Right renal pelvis (tissue), 4 donors: ENCODE measurements around the gene OPHN1. TPM values are rescaled to one million over a fixed set of nuclear protein-coding genes. Genes with fewer than 3 reads are reported as not detected.
"Not testable (repeated sequence)": the region's sequence is repeated elsewhere in the genome, so short reads cannot be mapped to it uniquely, and the experiment has no call there.

Experiments
- DNase-seq, 4 donors: peaks; one replicate each; pipeline ENCODE4 v3.0.0-alpha.2; 2013; ENCODE audit warnings: low read depth in 4 of 4, low spot score in 3 of 4, missing footprints in 1 of 4
- polyA plus RNA-seq, 4 donors: library from polyadenylated mRNA; unstranded; fragments of 120-200 nt; gene quantifications; one replicate each; pipeline ENCODE4 v1.2.1, GENCODE V29; 2013; ENCODE audit not compliant: insufficient read length in 4 of 4

The OPHN1 gene
- polyA plus RNA-seq, 4 donors: 7.2 to 13.7 (median 8.0) TPM

- DNase-seq: no peak
Observed at GRCh38 chrX:68428431-68428830, 4.9 kb downstream of the OPHN1 start.

DNA sequence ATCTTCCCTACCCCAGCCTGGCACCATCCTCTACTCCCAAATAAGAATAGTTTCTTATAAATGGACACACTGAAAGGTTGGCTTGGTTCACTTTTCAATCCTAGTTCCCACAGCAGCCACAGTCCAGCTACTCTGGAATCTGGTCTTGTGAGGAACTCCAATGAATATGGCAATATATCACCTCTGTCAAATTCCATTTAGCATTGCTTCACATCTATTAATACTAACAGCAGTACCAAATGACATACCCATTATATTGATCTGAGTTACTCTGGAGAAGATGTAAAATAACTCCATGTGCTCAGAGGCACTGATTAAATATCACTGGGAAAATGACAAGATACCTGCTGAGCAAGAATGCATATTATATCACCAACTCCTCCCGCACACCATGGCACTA, 8.6 kb downstream of the OPHN1 start:
- DNase-seq: no peak

GRCh38 chrX:68422478-68422877, 10.8 kb downstream of the OPHN1 start:
- DNase-seq: no peak

GRCh38 chrX:68421636-68422035, 11.7 kb downstream of the OPHN1 start:
- no peak for DNase-seq

DNA sequence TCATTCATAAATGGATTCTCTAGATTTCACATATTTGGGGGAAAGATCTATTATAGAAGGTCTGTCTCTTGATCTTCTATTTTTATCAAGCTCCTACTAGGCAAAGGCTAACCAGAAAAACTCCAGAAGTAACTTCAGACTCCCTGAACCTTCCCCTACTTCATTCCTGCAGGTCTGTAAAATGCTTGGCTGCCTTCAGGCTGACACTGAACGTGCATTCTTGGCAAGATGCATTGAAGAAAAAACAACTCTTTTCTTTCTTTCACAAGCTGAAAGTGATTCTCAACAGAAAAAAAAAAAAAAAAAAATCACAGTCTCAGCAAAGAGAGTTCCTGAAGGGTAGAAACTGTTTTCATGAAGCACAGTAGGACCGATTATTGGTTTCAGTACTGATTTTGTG, 12.7 kb downstream of the OPHN1 start:
- no peak for DNase-seq

DNA sequence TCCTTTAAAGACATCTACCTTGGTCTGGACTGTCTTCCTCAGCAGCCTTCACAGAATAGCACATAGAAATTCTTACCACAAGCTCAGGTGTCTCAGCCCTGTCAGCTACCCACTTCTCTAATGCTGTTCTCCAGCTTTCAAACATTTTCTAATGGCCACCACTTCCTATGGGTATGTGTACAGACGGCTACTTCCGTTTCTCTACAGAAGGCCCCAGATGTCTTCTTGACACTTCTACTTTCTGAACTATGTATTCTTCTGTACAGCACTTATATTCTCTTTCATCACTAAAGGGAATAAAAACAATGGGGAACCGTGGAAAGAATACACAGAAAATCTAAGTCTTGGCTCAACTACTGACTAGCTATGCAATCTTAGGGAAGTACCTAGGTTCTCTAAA, 13.3 kb downstream of the OPHN1 start:
- no peak for DNase-seq

- DNase-seq: no peak
Observed at GRCh38 chrX:68417651-68418050, 15.6 kb downstream of the OPHN1 start.

- DNase-seq: no peak
Observed at GRCh38 chrX:68416592-68416991, 16.7 kb downstream of the OPHN1 start.

DNA sequence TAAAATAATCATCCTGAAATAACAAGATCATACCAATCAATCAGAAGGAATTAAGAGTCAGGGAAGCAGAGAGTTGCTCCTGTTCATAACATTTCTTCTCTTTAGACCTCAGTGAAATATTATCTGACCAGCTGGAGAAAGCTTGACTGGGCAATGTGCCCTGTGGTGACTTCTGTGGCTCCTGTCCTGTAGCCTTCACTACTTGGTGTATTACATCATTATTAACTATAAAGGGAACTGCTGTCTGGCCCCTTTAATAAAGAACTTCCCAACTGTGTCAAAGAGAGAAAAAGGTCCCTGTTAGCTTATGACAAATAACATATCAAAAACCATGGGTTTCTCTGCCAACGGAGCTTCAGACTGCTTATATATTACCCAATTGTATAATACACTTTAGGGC, 18.0 kb downstream of the OPHN1 start:
- DNase-seq: no peak

GRCh38 chrX:68413254-68413653, 20.0 kb downstream of the OPHN1 start:
- DNase-seq: no peak

DNA sequence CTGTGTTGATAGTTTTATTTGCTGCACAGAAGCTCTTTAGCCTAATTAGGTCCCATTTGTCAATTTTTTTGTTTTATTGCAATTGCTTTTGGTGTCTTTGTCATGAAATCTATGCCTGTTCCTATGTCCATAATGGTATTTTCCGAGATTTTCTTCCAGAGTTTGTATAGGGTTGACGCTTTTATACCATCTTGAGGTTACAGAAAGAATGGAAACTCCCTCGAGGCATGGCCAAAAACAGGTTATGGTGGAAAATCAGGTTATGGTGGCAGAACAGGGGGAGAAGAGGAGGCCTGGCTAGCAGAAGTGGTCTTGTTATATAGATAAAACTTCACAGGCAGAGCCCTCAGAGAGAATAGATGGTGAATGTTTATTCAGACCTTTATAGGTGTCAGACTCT, 21.6 kb downstream of the OPHN1 start:
- DNase-seq: no peak

DNA sequence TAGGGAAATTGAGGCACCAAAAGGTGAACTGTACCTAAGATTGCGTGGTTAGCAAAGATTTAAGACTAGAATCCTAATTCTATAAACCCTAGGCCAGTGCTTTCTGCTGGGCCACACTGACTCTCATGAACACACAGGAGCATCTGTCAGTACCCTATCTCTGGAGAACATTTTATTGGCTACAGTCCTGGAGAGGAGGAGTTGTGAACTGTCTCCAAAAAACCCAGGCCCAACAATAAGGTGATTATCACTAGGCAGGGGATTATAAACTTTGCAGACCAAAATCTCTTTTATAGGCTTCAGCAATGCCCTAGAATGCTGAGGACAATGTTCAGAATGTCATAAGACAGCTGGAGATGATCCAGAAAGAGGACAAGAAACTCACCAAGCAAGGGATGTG, 24.1 kb downstream of the OPHN1 start:
- DNase-seq: no peak

DNA sequence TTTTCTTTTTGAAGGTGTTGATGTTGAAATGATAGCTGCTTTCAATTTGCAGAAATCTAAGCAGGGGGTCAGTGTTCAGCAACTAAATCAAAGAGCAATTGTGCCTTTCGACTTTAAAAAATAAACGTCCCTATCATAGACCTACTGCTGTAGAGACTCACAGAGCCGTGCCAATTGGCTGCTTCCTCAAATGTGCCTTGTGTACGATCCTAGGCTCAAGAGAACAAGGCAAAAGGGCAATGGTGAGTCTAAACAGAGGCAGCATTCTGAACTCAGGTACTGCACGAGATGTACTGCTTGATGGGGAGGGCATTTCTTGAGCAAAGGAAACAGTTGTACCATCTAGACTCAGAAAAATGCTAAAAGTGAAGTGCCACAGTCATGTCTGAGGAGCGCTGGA, 29.8 kb downstream of the OPHN1 start:
- DNase-seq: no peak

DNA sequence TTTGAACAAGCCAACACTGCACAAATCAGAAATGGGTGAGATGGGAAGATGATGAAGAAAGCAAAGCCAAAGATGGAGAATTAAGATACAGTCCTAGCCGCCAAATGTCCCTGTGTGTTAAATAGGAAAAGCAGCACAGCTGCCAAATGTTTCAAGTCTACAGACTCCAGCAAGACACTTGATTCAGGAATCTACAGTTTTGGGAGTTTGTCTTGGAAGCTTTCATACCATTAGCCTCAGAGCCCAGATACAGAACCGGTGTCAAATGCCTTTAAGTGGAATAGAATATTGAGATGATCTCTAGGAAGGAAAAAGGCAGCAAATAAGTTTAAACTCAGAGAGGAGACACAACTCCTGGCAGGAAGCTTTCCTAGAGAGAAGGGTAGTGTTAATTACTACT, 30.3 kb downstream of the OPHN1 start:
- DNase-seq: no peak

DNA sequence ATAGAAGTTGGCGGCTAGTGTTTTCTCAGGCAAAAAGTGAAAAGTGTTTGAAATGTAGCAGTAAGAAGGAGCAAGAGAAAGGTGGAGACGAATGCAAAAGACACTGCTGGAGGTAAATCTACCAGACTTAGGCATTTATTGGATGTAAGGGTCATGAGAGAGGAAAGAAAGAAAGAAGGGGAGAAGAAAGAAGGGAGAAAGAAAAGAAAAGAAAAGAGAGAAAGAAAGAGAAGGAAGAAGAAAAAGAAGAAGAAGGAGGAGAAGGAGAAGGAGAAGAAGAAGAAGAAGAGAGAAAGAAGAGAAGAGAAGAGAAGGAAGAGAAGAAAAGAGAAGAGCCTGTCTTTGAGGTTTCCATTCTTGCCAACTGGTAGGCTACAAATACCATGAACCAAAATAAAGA, 31.2 kb downstream of the OPHN1 start:
- no peak for DNase-seq

DNA sequence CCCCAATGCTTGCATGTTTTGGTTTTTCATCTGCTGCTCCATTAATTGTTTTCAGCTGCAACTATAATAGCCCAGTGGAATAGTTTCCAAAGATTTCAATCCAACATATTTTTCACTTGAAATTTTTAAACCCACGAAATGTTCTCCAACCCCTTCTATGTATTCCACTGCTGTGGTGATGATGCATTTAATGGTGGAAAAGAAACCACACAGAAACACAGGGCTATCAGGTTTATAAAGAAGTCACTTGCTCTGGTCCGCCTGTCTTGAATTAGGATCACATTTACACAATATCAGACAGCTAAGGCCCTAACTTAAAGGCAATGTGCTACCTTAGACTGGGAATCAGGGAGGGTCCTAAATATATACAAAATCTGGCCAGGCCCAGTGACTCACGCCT, 35.0 kb downstream of the OPHN1 start:
- DNase-seq: no peak

- no peak for DNase-seq
Observed at GRCh38 chrX:68396953-68397352, 36.3 kb downstream of the OPHN1 start.

DNA sequence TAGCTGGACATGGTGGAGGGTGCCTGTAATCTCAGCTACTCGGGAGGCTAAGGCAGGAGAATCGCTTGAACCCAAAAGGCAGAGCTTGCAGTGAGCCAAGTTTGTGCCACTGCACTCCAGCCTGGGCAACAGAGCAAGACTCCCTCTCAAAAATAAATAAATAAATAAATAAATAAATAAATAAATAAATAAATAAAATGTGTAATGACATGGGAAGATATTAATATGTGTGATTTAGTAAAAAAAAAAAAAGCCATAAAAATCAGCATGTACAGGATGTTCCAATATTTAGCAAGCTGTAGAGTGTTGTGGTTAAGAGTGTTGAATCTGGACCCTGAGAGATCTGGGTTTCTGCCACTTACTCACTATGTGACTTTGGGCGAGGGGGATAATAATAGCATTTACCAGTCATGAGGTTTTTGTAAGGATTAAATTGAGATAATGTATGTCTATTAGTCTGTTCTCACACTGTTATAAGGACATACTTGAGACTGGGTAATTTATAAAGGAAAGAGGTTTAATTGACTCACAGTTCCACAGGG, 43.8 kb downstream of the OPHN1 start:
- DNase-seq: not testable (repeated sequence)

- DNase-seq: no peak
Observed at GRCh38 chrX:68387776-68388175, 45.5 kb downstream of the OPHN1 start.

DNA sequence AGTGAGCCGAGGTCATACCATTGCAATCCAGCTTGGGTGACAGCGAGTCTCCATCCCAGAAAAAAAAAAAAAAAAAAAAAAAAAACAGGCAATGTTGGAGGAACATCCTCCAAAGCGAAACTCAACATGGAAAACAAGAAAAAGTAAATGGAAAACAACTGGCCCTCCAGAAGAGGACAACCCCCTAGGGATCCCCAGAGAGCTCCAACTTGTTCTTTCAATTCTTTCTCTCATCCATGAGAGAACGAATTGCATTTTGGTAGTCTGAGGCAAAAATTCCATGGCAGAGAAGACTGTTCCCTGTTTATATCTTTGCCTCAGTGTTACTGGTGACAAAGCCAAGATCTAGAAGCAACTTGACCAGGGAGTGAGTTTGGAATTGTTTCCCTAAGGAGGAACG, 49.8 kb downstream of the OPHN1 start:
- no peak for DNase-seq

GRCh38 chrX:68377579-68377978, 55.7 kb downstream of the OPHN1 start:
- DNase-seq: not testable (repeated sequence)

GRCh38 chrX:68376373-68376772, 56.9 kb downstream of the OPHN1 start:
- DNase-seq: no peak

GRCh38 chrX:68375803-68376202, 57.5 kb downstream of the OPHN1 start:
- DNase-seq: no peak
